GM12872 (cell line): ENCODE data around the gene ETS1.

Experiments
- CTCF ChIP-seq: IDR thresholded peaks from 3 replicates; pipeline ENCODE4 v1.5.1; 2011; ENCODE audit warnings: low read depth, mild to moderate bottlenecking, low read length, moderate library complexity; ENCODE audit not compliant: insufficient read depth

Gene ETS1

GRCh38 chr11:128579798-128580504, 7.4 kb downstream of the ETS1 start:
- TF ChIP-seq CTCF, result no peak

GRCh38 chr11:128576555-128576954, 10.8 kb downstream of the ETS1 start:
- TF ChIP-seq CTCF, result no peak

GRCh38 chr11:128575961-128576350, 11.4 kb downstream of the ETS1 start:
- TF ChIP-seq CTCF, result no peak

GRCh38 chr11:128575174-128575960, 12.0 kb downstream of the ETS1 start:
- no peak for TF ChIP-seq CTCF

- no peak for TF ChIP-seq CTCF
Observed at GRCh38 chr11:128574576-128575011, 12.8 kb downstream of the ETS1 start.

- TF ChIP-seq CTCF, result no peak
Observed at GRCh38 chr11:128573638-128574037, 13.7 kb downstream of the ETS1 start.

- no peak for TF ChIP-seq CTCF
Observed at GRCh38 chr11:128572965-128573364, 14.4 kb downstream of the ETS1 start.
